ENCODE measurements around the gene CRB1.
"Not testable (repeated sequence)": the region's sequence is repeated elsewhere in the genome, so short reads cannot be mapped to it uniquely, and the experiment has no call there.

Gene CRB1

GRCh38 chr1:197462539-197462938 is 194.5 kb downstream of the CRB1 start:
- no peak for DNase-seq

- no peak for DNase-seq
These were observed 195.1 kb downstream of the CRB1 start for GRCh38 chr1:197463142-197463541.

DNA sequence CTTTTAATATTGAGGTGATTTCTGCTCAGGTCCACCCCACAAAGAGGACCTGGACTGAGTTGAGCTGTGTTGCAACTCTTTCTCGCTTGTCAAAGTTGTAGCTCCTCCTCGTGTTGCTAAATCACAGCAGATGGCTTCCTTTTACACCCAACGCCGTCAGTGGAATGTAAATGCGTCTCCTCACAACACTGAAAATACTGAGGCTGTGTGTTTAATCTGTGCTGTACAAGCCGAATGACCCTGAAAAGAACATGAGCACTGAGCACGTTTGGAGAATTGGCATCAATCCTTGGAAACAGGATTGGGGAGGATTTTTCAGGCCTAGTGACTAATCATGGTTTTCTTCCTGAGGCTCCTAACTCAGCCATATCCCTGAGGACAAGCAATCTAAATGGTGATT is 196.0 kb downstream of the CRB1 start:
- peak in 15 of 56 donors; percentile 1 to 44 (median 16) for DNase-seq

- DNase-seq = no peak
These were observed 197.7 kb downstream of the CRB1 start for GRCh38 chr1:197465528-197466327.

GRCh38 chr1:197466813-197467212 is 198.8 kb downstream of the CRB1 start:
- no peak for DNase-seq

GRCh38 chr1:197467881-197468280 is 199.8 kb downstream of the CRB1 start:
- DNase-seq = no peak

- DNase-seq = no peak
These were observed 200.6 kb downstream of the CRB1 start for GRCh38 chr1:197468543-197469175.

GRCh38 chr1:197469620-197470210 is 201.7 kb downstream of the CRB1 start:
- no peak for DNase-seq

DNA sequence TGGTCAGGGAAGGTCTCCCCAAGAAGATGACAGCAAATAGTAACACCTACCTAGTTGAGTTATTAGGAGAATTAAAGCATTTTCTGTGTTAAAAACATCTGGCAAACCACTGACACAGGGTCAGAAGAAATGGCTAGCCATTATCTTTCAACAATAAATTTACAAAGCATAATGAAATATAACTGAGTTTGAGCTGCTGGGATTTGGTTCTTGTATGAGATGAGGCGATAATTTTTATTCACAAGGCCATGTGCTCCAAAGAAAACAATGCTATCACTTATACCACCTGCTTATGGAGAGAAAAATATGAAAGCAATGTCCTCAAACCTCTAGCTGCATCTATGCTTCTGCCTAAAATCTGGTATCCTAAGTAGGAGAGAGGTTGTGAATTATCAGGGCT is 202.3 kb downstream of the CRB1 start:
- DNase-seq = no peak

DNA sequence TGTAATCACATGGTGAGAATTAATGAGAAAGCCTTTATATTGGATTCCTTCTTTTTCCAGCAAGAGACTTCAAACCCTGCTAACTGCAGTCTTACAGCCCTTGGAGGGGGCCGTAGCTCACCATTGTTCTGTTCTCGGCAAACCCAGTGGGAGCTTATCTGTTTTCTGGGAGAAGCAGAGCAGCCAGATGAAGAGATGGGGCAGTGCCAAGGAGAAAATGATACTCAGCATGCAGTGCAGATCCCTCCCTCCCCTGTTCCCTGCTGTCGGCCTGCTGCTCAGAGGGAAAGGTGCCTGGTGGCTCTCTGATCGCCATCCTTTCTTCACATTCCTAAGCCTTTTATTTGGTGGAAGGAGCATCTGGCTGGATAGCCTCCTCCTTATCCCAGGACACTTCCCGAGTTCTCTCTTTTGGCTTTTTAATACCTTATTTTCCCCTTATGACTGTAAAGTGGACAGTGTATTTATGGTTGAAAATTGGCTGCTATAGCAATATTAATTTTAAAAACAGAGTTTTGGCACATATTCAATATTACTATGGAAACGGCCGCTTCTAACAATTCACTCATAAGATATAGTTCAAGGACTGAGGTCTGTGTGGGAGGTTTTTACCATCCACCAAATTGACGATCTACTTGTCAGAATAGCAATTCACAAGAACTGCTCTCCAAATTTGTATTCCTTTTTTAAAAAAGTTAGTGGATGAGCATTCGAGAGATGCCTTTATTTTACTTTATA is 203.4 kb downstream of the CRB1 start:
- DNase-seq = peak in 6 of 56 donors; percentile 2 to 31 (median 7)

DNA sequence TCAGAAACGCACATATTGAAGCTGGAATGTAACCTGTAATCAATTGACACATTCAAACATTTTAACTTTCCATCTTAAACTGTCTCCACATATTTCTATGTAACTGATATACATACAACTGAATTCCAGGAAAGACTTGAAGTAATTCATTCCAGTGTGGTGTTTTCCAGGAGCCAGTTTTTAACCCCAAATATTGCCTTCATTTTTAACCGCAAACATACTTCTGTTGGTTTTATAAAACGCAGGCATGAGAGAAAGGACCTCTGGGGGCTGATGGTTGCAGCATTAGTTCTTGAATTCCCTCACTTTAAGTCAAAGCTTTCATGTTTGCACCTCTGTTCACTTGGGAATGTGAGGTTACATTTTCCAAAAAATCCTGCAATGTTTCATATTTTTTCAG is 204.1 kb downstream of the CRB1 start:
- no peak for DNase-seq

GRCh38 chr1:197480446-197480845 is 212.4 kb downstream of the CRB1 start:
- no peak for DNase-seq

GRCh38 chr1:197481101-197481500 is 213.0 kb downstream of the CRB1 start:
- no peak for DNase-seq

- no peak for DNase-seq
These were observed 217.7 kb downstream of the CRB1 start for GRCh38 chr1:197485790-197486189.

- no peak for DNase-seq
These were observed 218.9 kb downstream of the CRB1 start for GRCh38 chr1:197486946-197487345.

- DNase-seq = not testable (repeated sequence)
These were observed 223.5 kb downstream of the CRB1 start for GRCh38 chr1:197491505-197491904.

DNA sequence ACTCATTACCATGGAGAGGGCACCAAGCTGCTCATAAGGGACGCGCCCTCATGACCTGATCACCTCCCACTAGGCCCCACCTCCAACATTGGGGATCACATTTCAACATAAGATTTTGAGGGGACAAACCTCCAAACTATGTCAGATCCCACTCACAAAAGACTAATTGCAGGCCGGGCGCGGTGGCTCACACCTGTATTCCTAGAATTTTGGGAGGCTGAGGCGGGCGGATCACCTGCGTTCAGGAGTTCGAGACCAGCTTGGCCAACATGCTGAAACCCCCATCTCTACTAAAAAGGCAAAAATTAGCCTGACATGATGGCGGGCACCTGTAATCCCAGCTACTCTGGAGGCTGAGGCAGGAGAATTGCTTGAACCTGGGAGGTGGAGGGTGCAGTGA is 228.7 kb downstream of the CRB1 start:
- no peak for DNase-seq

GRCh38 chr1:197510691-197511378 is 242.8 kb downstream of the CRB1 start:
- DNase-seq = no peak

DNA sequence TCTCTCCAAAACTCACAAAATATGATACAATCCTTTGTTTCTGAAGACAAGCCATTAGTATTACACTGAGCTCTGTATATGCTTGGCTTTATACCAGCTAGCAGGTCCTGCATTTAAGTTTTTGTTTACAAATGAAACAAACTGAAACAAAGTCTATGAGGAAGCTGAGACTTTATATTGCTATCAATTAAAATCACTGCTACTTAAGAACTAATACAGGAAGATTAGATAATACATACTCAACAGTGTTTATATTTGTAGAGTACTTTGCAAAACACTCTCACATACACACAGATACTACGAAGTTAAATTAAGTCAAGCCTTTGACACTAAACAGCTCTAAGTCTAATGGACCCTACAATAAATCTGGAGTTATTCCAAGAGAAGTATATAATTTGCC is 247.4 kb downstream of the CRB1 start:
- no peak for DNase-seq

GRCh38 chr1:197519741-197520334 is 251.8 kb downstream of the CRB1 start:
- no peak for DNase-seq
